SK-N-MC (cell line): ENCODE data around the gene C1orf53.

Experiments used
- EZH2 ChIP-seq: fragments of 200-600 bp; sonication (generic); IDR thresholded peaks from one replicate; pipeline ENCODE4 v1.6.1; 2017; ENCODE audit warnings: antibody characterized with exemption
- FOXP2 ChIP-seq: optimal IDR thresholded peaks from 2 replicates; pipeline ENCODE3; 2011; ENCODE audit warnings: mild to moderate bottlenecking, moderate library complexity; ENCODE audit not compliant: insufficient read depth; ENCODE audit errors: extremely low read length, control extremely low read depth

DNA sequence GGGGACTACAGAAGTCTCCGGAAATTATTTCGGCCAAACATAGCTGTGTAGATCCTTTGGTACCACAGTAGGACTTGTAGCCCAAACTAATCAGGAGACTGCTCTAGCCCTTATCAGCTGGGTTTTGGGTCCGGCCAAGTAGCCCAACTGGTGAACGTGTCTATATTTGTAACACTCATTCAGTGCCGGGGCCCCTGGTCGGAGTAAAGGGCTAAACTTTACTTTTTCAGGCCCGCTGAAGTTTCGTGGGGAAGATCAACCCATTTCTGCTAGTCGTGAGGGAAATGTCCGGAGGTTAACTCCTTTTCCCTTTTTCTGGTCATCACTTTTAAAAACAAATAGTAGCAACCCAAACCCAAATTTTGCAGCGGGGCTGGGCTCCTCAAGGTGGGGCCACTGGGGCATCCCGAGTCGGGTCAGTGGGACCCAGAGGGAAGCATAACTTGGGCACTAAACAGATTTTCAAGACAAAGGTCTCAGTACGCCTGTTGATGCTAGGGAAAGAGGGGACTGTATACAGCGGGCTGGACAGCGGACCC, 16.4 kb downstream of the C1orf53 start:
- TF ChIP-seq EZH2 = no peak
- TF ChIP-seq FOXP2 = no peak
